HG03135 (cell line): ENCODE data around the gene NR4A3.
"Not testable (repeated sequence)": the region's sequence is repeated elsewhere in the genome, so short reads cannot be mapped to it uniquely, and the experiment has no call there.

Source experiments
- ATAC-seq: cut with Tn5 transposase; IDR thresholded peaks from one replicate; pipeline ENCODE4 v1.9.1; 2021; ENCODE audit warnings: mild to moderate bottlenecking, moderate library complexity; ENCODE audit not compliant: unreplicated experiment

NR4A3 gene

DNA sequence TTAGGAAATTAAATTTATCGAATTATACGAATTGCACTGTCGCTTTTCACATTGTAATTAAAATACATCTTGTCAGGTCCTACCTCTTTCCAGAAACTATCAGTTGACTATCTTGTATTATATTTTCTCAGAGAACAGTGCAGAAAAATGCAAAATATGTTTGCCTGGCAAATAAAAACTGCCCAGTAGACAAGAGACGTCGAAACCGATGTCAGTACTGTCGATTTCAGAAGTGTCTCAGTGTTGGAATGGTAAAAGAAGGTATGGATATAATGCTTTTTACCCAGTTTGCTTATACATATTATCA lies 10.8 kb downstream of the NR4A3 start:
- no peak for ATAC-seq

GRCh38 chr9:99833735-99834134 lies 12.1 kb downstream of the NR4A3 start:
- no peak for ATAC-seq

DNA sequence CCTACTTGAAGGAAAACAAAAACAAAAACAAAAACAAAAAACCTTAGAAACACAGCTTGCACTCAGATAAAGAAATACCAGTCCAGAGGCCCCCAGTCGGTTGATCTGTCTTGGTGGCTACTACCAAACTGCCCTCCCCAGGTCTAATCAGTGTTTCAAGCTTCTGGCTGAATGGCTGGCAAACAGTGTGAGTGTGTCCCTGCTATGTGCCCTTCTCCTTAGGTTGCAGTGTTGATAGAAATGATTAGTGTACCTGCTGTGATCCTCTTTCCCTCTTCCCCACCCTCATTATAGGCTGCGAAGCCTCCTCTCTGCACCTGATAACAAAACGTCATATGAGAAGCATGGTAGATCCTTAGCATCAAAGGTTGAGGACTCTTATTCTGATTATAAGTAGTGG lies 12.8 kb downstream of the NR4A3 start:
- ATAC-seq, result no peak

DNA sequence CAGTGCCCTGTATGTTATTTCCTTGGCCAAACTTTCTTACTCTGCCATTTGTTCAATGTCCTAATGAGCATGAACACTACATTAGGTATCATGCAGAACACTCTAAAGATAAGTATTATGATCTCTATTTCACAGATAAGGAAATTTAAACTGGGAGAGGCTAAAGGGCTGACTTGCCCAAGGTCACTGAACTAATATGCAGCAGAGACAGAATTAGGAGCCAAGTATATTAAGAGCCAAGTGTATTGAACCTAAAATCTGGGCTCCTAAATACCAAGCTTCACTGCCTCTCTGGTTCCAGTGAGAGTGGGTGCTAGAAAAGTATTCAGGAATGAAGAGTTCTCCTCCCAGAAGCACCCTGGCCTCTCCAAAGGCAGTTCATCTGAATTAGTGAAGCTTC lies 13.5 kb downstream of the NR4A3 start:
- ATAC-seq, result no peak

DNA sequence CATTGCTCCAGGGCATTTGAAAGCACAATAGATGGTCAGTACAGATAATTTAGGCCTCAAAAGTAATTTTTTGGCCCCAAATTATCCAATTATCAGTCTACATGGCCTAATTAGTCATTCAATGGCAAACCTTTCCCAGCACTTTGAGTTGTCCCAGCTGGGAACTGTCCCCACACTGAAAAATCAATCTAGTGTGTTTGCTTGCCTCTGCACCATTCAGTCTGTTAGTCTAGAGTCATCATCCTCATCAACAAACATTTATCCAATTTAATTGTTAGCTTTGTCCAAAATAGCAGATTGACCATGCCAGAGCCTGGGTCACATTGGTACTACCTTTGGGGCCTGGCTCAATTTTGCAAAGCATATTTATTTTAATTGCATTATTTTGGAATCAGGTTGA lies 13.9 kb downstream of the NR4A3 start:
- no peak for ATAC-seq

DNA sequence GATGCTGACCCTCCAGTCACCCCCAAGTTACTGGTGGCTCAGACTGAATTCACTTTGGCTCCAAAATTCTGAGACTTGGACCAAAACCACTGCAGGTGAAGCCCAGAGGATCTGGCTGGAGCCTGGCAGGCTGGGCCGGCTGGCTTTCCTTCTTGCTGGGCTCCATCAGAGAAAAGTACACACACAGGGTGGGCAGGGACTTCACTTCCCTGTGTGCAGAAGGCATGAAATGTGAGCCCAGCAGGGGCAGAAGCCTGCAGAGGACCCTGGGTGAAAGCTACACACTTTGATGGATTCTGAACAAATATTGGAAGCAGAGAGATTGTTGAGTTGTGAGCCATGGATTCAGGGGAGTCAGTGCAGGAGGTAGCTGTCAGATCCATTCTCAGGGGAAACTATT lies 18.4 kb downstream of the NR4A3 start:
- ATAC-seq, result no peak

DNA sequence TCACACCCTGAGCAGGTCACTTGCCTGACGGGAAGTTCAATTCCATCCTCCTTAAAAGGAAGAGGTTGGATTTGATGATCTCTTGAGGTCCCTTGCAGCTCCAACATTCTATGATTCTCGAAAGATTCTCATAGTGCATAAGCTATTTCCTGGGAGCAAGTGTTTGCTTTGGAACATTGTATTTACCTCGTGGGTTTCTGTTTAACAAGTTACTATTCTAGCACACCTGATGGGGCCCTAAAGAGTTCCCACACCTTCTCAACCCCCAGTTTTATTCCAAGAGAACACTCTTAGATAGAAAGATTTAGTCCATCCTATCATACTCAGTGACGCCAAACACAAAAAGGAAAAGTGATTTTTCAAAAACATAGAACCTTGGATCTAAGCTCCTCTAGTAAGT lies 23.4 kb downstream of the NR4A3 start:
- ATAC-seq, result no peak

- ATAC-seq, result no peak
These were observed 26.8 kb downstream of the NR4A3 start for GRCh38 chr9:99848447-99848846.

DNA sequence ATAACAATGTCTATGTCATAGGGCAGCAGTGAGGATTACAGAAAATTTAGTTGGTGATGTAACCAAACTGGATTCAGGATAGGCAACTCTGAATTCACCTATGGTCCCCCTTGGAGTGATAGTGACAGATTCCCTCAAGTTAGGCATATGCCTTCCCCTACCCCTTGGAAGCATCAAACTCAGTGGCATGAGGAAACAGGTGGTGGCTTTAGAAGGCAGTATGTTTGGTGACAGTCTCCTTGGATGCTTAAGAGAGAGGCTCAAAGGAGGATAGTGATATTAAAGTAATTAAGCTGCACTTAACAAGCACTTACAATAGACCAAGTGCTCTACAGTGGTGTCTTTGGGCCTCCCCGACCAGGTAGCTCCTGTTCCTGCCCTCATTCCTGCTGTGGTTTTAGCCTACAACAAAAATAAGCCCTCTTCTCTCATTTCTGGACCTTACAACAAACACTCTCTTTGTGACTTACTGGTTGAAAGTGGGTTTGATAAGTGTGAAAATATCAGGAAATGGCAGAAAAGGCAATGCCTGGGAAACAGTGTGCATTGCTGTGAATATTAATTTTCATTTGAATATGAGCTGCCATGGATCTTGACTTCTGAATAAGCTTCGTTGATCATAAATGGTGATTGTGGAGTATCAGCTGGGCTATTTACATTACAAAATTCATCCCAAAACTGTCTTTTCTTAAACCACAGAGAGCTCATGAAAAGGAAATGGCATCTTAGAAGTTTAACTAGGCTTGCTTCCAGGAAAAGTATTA lies 29.2 kb downstream of the NR4A3 start:
- ATAC-seq, result peak; percentile 19

DNA sequence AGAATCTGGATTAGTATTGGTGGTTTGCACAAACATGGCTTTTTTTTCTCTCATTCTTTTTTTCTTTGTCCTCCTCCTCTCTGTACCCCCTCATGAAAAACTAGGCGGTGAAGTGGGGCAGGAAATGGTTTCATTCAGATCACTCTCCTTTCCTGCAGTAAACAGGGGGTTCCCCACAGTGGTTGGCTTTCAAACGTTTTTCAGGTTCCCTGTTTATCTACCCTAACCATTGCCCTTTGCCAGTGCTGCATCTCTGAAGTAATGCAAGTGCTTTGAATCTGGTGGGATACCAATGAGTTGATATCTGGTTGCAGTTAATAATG lies 29.8 kb downstream of the NR4A3 start:
- ATAC-seq, result peak; percentile 87

DNA sequence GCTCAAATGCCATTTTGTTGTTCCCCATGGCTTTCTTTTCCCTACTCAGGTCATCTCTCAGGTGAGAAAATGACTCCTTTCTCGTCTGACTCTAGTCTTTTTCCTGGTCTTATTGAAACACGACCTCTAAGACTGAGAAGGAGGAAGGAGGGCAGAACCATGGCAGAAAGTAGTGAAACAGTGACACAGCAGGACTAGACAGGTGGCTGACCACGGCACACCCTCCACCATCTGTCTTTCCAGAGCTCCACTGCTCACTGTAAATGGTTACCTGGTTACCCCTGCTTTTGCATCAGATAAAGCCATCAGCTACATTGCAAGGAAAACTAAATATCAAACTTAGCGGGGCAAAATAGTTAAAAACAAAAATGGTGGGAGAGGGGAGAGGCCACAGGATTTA lies 30.9 kb downstream of the NR4A3 start:
- no peak for ATAC-seq

- no peak for ATAC-seq
These were observed 33.9 kb downstream of the NR4A3 start for GRCh38 chr9:99855467-99856176.

DNA sequence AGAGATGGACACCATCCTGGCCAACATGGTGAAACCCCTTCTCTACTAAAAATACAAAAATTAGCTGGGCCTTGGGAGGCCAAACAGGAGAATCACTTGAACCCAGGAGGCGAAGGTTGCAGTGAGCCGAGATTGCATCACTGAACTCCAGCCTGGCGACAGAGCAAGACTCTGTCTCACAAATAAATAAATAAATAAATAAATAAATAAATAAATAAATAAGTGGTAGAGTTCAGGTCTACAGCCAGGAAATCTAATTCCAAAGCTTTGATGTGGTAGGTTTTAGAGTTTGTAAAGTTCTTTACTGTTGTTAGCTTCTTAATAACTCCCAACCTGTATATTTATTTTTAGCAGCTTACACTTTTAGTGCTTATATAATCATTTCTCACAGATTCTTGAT lies 35.9 kb downstream of the NR4A3 start:
- not testable (repeated sequence) for ATAC-seq

DNA sequence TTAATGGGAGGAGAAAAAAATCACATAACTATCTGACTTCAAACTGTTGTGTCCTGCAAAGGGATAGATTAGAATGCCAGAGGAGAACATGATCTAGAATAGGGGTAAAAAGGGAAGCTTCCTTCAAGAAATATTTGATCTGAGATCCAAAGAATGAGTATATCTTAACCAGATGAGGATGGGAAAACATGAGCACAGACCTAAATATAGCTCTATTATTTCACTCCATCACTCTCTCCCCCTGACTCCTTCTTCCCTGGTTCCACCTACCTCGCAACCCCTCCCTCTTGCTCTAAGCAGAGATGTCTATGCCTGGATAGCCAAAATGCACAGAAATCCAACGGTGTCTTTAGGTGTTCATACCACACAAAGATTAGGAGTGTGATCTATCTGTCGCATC lies 36.4 kb downstream of the NR4A3 start:
- ATAC-seq, result no peak

GRCh38 chr9:99859243-99859980 lies 37.7 kb downstream of the NR4A3 start:
- no peak for ATAC-seq

- ATAC-seq, result no peak
These were observed 38.6 kb downstream of the NR4A3 start for GRCh38 chr9:99860266-99860665.

DNA sequence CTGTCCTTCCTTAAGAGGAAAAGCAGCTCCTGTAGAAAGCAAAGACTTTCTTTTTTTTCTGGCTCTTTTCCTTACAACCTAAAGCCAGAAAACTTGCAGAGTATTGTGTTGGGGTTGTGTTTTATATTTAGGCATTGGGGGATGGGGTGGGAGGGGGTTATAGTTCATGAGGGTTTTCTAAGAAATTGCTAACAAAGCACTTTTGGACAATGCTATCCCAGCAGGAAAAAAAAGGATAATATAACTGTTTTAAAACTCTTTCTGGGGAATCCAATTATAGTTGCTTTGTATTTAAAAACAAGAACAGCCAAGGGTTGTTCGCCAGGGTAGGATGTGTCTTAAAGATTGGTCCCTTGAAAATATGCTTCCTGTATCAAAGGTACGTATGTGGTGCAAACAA lies 42.3 kb downstream of the NR4A3 start:
- no peak for ATAC-seq

GRCh38 chr9:99866398-99866797 lies 44.7 kb downstream of the NR4A3 start:
- ATAC-seq, result no peak

GRCh38 chr9:99867536-99867935 lies 45.9 kb downstream of the NR4A3 start:
- no peak for ATAC-seq

GRCh38 chr9:99867968-99868367 lies 46.3 kb downstream of the NR4A3 start:
- no peak for ATAC-seq

DNA sequence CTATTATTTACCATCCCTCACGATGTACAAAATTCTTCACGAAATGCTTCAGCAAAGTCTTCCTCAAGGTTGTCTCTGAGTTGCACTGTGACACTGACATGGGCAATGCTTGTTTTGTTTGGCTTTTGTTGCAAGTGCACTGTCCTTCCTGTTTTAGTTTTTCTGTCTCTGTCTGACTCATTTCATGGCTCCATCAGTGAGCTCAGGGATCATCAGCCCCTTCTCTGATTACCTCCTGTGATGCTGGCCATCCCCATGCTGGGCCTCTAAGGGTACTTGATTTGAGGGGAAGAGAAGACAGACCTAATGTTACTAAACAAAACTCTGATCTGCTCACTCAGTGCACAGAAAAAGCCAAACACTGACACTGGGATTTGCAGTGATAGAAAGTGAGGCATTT lies 47.2 kb downstream of the NR4A3 start:
- ATAC-seq, result peak; percentile 77

- no peak for ATAC-seq
These were observed 48.4 kb downstream of the NR4A3 start for GRCh38 chr9:99870126-99870525.
